Measurements from ENCODE around the gene GLUL.

GRCh38 chr1:182413486-182413885 is 21.9 kb upstream of the GLUL start:
- TF ChIP-seq CTCF (conservative IDR thresholded peaks at IDR 0.05; ENCODE audit: low read length): no peak
- no peak for TF ChIP-seq EZH2phosphoT487 (IDR thresholded peaks at IDR 0.05; ENCODE audit: borderline replicate concordance)

Data from Loucy (cell line).